K562 (cell line): ENCODE measurements around the gene SLPI. TPM values are rescaled to one million over a fixed set of nuclear protein-coding genes. Genes with fewer than 3 reads are reported as not detected.

ENCODE experiments used
- ARID2 ChIP-seq: fragments of 450-650 bp; IDR thresholded peaks from 2 replicates; pipeline ENCODE4 v1.6.1; 2017; ENCODE audit warnings: antibody characterized with exemption, mild to moderate bottlenecking
- CHD2 ChIP-seq: IDR thresholded peaks from 2 replicates; pipeline ENCODE4 v1.6.1; 2011; ENCODE audit warnings: low read depth, low read length
- CLOCK ChIP-seq: fragments of 250-450 bp; sonication (Bioruptor Pico); IDR thresholded peaks from 2 replicates; pipeline ENCODE4 v1.4.0; 2020; ENCODE audit warnings: mild to moderate bottlenecking, moderate library complexity, borderline replicate concordance
- CREB1 ChIP-seq, 2 experiments: sonication (generic) in 1 of 2; formaldehyde crosslinking in 1 of 2; IDR thresholded peaks; 2 replicates each; pipeline versions ENCODE4 v1.6.1 to v1.8.0; 2012 to 2022; ENCODE audit warnings: inconsistent platforms in 1 of 2, mild to moderate bottlenecking in 1 of 2, missing genetic modification reagents in 1 of 2, moderate library complexity in 1 of 2
- CXXC5 ChIP-seq: fragments of 250-450 bp; sonication (Bioruptor Pico); IDR thresholded peaks from 2 replicates; pipeline ENCODE4 v1.8.0; 2022; ENCODE audit warnings: inconsistent platforms, mild to moderate bottlenecking, moderate library complexity
- EP300 ChIP-seq: IDR thresholded peaks from 2 replicates; pipeline ENCODE4 v1.6.1; 2012; ENCODE audit warnings: low read length, improper control_type of control experiment
- HOXB6 ChIP-seq: fragments of 250-450 bp; sonication (Bioruptor Pico); IDR thresholded peaks from 2 replicates; pipeline ENCODE4 v1.5.1; 2022; ENCODE audit warnings: mild to moderate bottlenecking, borderline replicate concordance
- PCBP2 ChIP-seq: fragments of 200-400 bp; formaldehyde crosslinking; IDR thresholded peaks from 2 replicates; pipeline ENCODE4 v1.6.1; 2018; ENCODE audit warnings: low read length, low read depth, mild to moderate bottlenecking, moderate library complexity; ENCODE audit not compliant: poor library complexity, severe bottlenecking
- SMARCC2 ChIP-seq: fragments of 450-650 bp; IDR thresholded peaks from 2 replicates; pipeline ENCODE4 v1.6.1; 2017; ENCODE audit warnings: antibody characterized with exemption, moderate library complexity, mild to moderate bottlenecking, low read depth
- ZFP91 ChIP-seq: sonication (generic); formaldehyde crosslinking; IDR thresholded peaks from 2 replicates; pipeline ENCODE4 v1.8.0; 2022; ENCODE audit warnings: mild to moderate bottlenecking, missing genetic modification reagents
- ZFX ChIP-seq: sonication (generic); formaldehyde crosslinking; IDR thresholded peaks from 2 replicates; pipeline ENCODE4 v1.8.0; 2022; ENCODE audit warnings: mild to moderate bottlenecking, missing genetic modification reagents, moderate library complexity
- ZNF717 ChIP-seq: fragments of 250-450 bp; sonication (Bioruptor Pico); IDR thresholded peaks from 2 replicates; pipeline ENCODE4 v1.5.0; 2021
- ZSCAN32 ChIP-seq: fragments of 450-650 bp; formaldehyde crosslinking; IDR thresholded peaks from 2 replicates; pipeline ENCODE4 v1.4.0; 2020; ENCODE audit warnings: mild to moderate bottlenecking, moderate library complexity
- polyA plus RNA-seq, 8 experiments: library from polyadenylated mRNA; depleted of rRNA in 4 of 8; stranded (reverse) in 5 of 8; unstranded in 3 of 8; fragments of >200 nt; fragmentation: Nextera tagmentation in 2 of 8; fragmentation: Illumina TruSeq in 1 of 8; extraction: Ambion mirVana in 2 of 8; extraction: Trizol in 1 of 8; gene quantifications; 2 replicates each; pipeline versions ENCODE4 v1.2.1 to v1.2.3, GENCODE V29; 2011 to 2014; ENCODE audit warnings: inconsistent platforms in 1 of 8, missing spikeins in 1 of 8
- total RNA-seq, 7 experiments: library from RNA; depleted of rRNA in 6 of 7; stranded (reverse); fragments of >200 nt in 6 of 7; fragmentation: Illumina TruSeq in 2 of 7; extraction: Trizol in 2 of 7; gene quantifications; 2 replicates each; pipeline versions ENCODE4 v1.2.1 to v1.2.3, GENCODE V29; 2011 to 2021; ENCODE audit warnings: low replicate concordance in 1 of 7
- TF ChIP-seq, protein P1 (sequence below): sonication (generic); formaldehyde crosslinking; IDR thresholded peaks from 2 replicates; pipeline ENCODE4 v1.8.1; 2023; ENCODE audit warnings: mild to moderate bottlenecking, missing genetic modification reagents
- TF ChIP-seq, protein P2 (sequence below), 2 experiments: fragments of 150-350 bp in 1 of 2; IDR thresholded peaks; 2 replicates each; pipeline ENCODE4 v1.6.1; 2012 to 2016; ENCODE audit warnings: low read depth in 2 of 2, low read length in 2 of 2, mild to moderate bottlenecking in 1 of 2, moderate library complexity in 1 of 2

Gene SLPI
- total and polyA plus RNA-seq, 9 of the 15 experiments (the other 6 are each of a cell fraction or from before 2014, with no cell fraction given), result 0.78 TPM; not detected in 8

DNA sequence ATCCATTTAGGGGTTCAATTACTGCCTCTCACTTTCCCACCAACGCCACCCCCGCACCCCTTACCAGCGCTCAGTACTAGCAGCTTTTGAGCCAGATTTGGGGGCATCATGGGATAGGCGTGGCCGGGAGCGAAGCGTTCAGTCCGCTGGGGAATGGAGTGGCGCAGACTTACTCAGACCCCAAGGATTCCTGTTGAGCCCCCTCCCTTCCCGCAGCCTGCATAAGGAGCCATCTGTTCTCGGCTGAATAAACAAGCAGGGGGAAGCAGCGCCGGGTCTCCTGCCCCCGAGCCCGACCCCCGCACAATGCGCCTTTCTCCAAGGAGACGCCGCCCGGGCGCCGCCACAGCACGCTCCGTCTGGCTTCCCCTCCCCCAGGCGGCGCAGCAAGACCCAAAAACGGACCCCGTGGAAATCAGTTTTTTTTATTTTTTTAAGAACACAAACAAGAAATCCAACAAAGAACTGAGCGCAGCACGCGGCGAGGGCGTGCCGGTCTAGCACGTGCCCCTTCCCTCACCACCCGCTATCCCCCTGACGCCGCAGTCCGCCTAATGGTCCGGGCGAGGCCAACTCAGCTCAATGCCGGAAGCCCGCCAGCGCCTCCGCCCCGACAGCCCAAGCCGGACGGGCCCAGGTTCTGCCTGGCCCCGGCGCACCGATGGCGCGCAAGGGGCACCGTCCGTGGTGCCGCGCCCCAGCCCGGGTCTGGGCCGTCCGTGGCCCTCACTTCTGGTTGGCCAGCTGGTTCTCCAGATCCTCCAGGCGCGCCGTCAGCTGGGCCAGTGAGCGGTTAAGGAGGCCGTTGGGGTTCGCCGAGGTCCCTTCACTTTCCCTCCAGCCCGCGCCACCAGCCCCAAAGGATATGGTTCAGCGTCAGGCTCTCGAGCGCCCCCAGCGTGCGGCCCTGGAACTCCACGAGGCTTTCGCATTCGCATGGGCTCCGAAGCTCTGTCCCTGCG, 39.0 kb upstream of the SLPI start (continued):
- TF ChIP-seq, protein P1, sequence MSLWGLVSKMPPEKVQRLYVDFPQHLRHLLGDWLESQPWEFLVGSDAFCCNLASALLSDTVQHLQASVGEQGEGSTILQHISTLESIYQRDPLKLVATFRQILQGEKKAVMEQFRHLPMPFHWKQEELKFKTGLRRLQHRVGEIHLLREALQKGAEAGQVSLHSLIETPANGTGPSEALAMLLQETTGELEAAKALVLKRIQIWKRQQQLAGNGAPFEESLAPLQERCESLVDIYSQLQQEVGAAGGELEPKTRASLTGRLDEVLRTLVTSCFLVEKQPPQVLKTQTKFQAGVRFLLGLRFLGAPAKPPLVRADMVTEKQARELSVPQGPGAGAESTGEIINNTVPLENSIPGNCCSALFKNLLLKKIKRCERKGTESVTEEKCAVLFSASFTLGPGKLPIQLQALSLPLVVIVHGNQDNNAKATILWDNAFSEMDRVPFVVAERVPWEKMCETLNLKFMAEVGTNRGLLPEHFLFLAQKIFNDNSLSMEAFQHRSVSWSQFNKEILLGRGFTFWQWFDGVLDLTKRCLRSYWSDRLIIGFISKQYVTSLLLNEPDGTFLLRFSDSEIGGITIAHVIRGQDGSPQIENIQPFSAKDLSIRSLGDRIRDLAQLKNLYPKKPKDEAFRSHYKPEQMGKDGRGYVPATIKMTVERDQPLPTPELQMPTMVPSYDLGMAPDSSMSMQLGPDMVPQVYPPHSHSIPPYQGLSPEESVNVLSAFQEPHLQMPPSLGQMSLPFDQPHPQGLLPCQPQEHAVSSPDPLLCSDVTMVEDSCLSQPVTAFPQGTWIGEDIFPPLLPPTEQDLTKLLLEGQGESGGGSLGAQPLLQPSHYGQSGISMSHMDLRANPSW (CRISPR knock-in tag), result no peak
- TF ChIP-seq CXXC5, result peak; percentile 72
- no peak for TF ChIP-seq CLOCK (CRISPR knock-in tag)
- no peak for TF ChIP-seq SMARCC2
- TF ChIP-seq CREB1 (IDR thresholded peaks at IDR 0.05), result peak; percentile 35; the same call in 1 of the 2 replicates
- no peak for TF ChIP-seq CREB1 (CRISPR knock-in tag; IDR thresholded peaks at IDR 0.05)
- TF ChIP-seq, protein P2, sequence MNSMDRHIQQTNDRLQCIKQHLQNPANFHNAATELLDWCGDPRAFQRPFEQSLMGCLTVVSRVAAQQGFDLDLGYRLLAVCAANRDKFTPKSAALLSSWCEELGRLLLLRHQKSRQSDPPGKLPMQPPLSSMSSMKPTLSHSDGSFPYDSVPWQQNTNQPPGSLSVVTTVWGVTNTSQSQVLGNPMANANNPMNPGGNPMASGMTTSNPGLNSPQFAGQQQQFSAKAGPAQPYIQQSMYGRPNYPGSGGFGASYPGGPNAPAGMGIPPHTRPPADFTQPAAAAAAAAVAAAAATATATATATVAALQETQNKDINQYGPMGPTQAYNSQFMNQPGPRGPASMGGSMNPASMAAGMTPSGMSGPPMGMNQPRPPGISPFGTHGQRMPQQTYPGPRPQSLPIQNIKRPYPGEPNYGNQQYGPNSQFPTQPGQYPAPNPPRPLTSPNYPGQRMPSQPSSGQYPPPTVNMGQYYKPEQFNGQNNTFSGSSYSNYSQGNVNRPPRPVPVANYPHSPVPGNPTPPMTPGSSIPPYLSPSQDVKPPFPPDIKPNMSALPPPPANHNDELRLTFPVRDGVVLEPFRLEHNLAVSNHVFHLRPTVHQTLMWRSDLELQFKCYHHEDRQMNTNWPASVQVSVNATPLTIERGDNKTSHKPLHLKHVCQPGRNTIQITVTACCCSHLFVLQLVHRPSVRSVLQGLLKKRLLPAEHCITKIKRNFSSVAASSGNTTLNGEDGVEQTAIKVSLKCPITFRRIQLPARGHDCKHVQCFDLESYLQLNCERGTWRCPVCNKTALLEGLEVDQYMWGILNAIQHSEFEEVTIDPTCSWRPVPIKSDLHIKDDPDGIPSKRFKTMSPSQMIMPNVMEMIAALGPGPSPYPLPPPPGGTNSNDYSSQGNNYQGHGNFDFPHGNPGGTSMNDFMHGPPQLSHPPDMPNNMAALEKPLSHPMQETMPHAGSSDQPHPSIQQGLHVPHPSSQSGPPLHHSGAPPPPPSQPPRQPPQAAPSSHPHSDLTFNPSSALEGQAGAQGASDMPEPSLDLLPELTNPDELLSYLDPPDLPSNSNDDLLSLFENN (IDR thresholded peaks at IDR 0.05; ENCODE audit: low read depth in 2 of 2, low read length in 2 of 2), result no peak
- no peak for TF ChIP-seq ZFP91 (CRISPR knock-in tag)
- no peak for TF ChIP-seq ZFX (CRISPR knock-in tag)
- no peak for TF ChIP-seq PCBP2
- TF ChIP-seq ZSCAN32 (CRISPR knock-in tag), result no peak
- no peak for TF ChIP-seq HOXB6 (CRISPR knock-in tag)
- no peak for TF ChIP-seq ZNF717 (CRISPR knock-in tag)
- no peak for TF ChIP-seq CHD2
- TF ChIP-seq ARID2, result no peak
- TF ChIP-seq EP300, result no peak
